ENCODE measurements around the gene PTPRG. TPM values are rescaled to one million over a fixed set of nuclear protein-coding genes. Genes with fewer than 3 reads are reported as not detected.

Gene PTPRG
- total RNA-seq, 1 donor from 2014 or later = 39.6 TPM

GRCh38 chr3:61771976-61772375 is 210.6 kb downstream of the PTPRG start:
- H3K27me3 ChIP-seq (ENCODE audit: insufficient read depth, low read length) = no peaks in the 10 kb centered on the region
- no peaks in the 10 kb centered on the region for H3K36me3 ChIP-seq (ENCODE audit: insufficient read depth, low read length)
- H3K4me2 ChIP-seq (ENCODE audit: low read length) = no peak overlapping the region
- DNase-seq (ENCODE audit: low read depth) = no peak
- no peaks in the 10 kb centered on the region for H3K9me3 Mint-ChIP-seq (ENCODE audit: unreplicated experiment)
- no peak overlapping the region for H2AFZ ChIP-seq (ENCODE audit: low read depth, low read length)
- peaks cover 2% of the 10 kb centered on the region for H3K79me2 ChIP-seq (ENCODE audit: insufficient read depth, low read length)
- peaks cover 3% of the 10 kb centered on the region for H3K4me1 ChIP-seq (ENCODE audit: insufficient read depth, low read length)
- TF ChIP-seq CTCF (IDR thresholded peaks at IDR 0.05; ENCODE audit: insufficient read depth, low read depth, low read length) (no peak), EZH2 (IDR thresholded peaks at IDR 0.05; ENCODE audit: insufficient read depth, low read length) (no peak)
- no peaks in the 10 kb centered on the region for H3K36me3 Mint-ChIP-seq (ENCODE audit: low read depth, unreplicated experiment)
- H3K4me3 ChIP-seq (ENCODE audit: insufficient read depth, low read depth, low read length) = no peak overlapping the region
- H3K27ac ChIP-seq (ENCODE audit: low read depth, low read length) = no peak overlapping the region
- peaks cover 18% of the 10 kb centered on the region for H3K4me1 Mint-ChIP-seq (ENCODE audit: low read depth, unreplicated experiment)
- peaks cover 22% of the 10 kb centered on the region for H4K20me1 ChIP-seq (ENCODE audit: insufficient read depth, low read length)
- FAIRE-seq = no peak
- no peaks in the 10 kb centered on the region for H3K27me3 Mint-ChIP-seq (ENCODE audit: low read depth, unreplicated experiment)
- no peak overlapping the region for H3K4me3 Mint-ChIP-seq (ENCODE audit: unreplicated experiment)
- H3K9ac ChIP-seq (ENCODE audit: low read length) = no peak overlapping the region
- H3K9me3 ChIP-seq (ENCODE audit: insufficient read depth, low read depth, low read length) = no peaks in the 10 kb centered on the region
- H3K27ac Mint-ChIP-seq (ENCODE audit: unreplicated experiment) = no peak overlapping the region

- Histone ChIP-seq H4K20me1 (ENCODE audit: insufficient read depth, low read length) (peaks cover 24% of the 10 kb centered on the region), H3K36me3 (ENCODE audit: insufficient read depth, low read length) (no peaks in the 10 kb centered on the region), H2AFZ (ENCODE audit: low read depth, low read length) (no peak overlapping the region), H3K4me1 (ENCODE audit: insufficient read depth, low read length) (peaks cover 3% of the 10 kb centered on the region), H3K4me3 (ENCODE audit: insufficient read depth, low read depth, low read length) (no peak overlapping the region), H3K9me3 (ENCODE audit: insufficient read depth, low read depth, low read length) (no peaks in the 10 kb centered on the region), H3K9ac (ENCODE audit: low read length) (no peak overlapping the region), H3K27me3 (ENCODE audit: insufficient read depth, low read length) (no peaks in the 10 kb centered on the region), H3K27ac (ENCODE audit: low read depth, low read length) (no peak overlapping the region), H3K4me2 (ENCODE audit: low read length) (peak overlapping the region; percentile 26), H3K79me2 (ENCODE audit: insufficient read depth, low read length) (peaks cover 2% of the 10 kb centered on the region)
- no peak overlapping the region for H3K27ac Mint-ChIP-seq (ENCODE audit: unreplicated experiment)
- no peaks in the 10 kb centered on the region for H3K36me3 Mint-ChIP-seq (ENCODE audit: low read depth, unreplicated experiment)
- FAIRE-seq = no peak
- no peak overlapping the region for H3K4me3 Mint-ChIP-seq (ENCODE audit: unreplicated experiment)
- DNase-seq (ENCODE audit: low read depth) = peak; percentile 43
- peaks cover 18% of the 10 kb centered on the region for H3K4me1 Mint-ChIP-seq (ENCODE audit: low read depth, unreplicated experiment)
- no peak for TF ChIP-seq CTCF (IDR thresholded peaks at IDR 0.05; ENCODE audit: insufficient read depth, low read depth, low read length)
- no peak for TF ChIP-seq EZH2 (IDR thresholded peaks at IDR 0.05; ENCODE audit: insufficient read depth, low read length)
- no peaks in the 10 kb centered on the region for H3K9me3 Mint-ChIP-seq (ENCODE audit: unreplicated experiment)
- H3K27me3 Mint-ChIP-seq (ENCODE audit: low read depth, unreplicated experiment) = no peaks in the 10 kb centered on the region
Observed at GRCh38 chr3:61772456-61772855, 211.1 kb downstream of the PTPRG start.

- Mint-ChIP-seq H3K4me3 (ENCODE audit: unreplicated experiment) (no peak overlapping the region), H3K27ac (ENCODE audit: unreplicated experiment) (no peak overlapping the region), H3K9me3 (ENCODE audit: unreplicated experiment) (no peaks in the 10 kb centered on the region), H3K36me3 (ENCODE audit: low read depth, unreplicated experiment) (no peaks in the 10 kb centered on the region), H3K4me1 (ENCODE audit: low read depth, unreplicated experiment) (peaks cover 9% of the 10 kb centered on the region), H3K27me3 (ENCODE audit: low read depth, unreplicated experiment) (no peaks in the 10 kb centered on the region)
- no peak overlapping the region for H3K27ac ChIP-seq (ENCODE audit: low read depth, low read length)
- TF ChIP-seq CTCF (IDR thresholded peaks at IDR 0.05; ENCODE audit: insufficient read depth, low read depth, low read length) (no peak), EZH2 (IDR thresholded peaks at IDR 0.05; ENCODE audit: insufficient read depth, low read length) (no peak)
- H2AFZ ChIP-seq (ENCODE audit: low read depth, low read length) = no peak overlapping the region
- H3K79me2 ChIP-seq (ENCODE audit: insufficient read depth, low read length) = peaks cover 2% of the 10 kb centered on the region
- FAIRE-seq (no peak), DNase-seq (ENCODE audit: low read depth) (no peak)
- no peak overlapping the region for H3K4me3 ChIP-seq (ENCODE audit: insufficient read depth, low read depth, low read length)
- no peaks in the 10 kb centered on the region for H3K36me3 ChIP-seq (ENCODE audit: insufficient read depth, low read length)
- H4K20me1 ChIP-seq (ENCODE audit: insufficient read depth, low read length) = peaks cover 16% of the 10 kb centered on the region
- no peaks in the 10 kb centered on the region for H3K9me3 ChIP-seq (ENCODE audit: insufficient read depth, low read depth, low read length)
- peaks cover 3% of the 10 kb centered on the region for H3K4me1 ChIP-seq (ENCODE audit: insufficient read depth, low read length)
- H3K9ac ChIP-seq (ENCODE audit: low read length) = no peak overlapping the region
- no peak overlapping the region for H3K4me2 ChIP-seq (ENCODE audit: low read length)
- no peaks in the 10 kb centered on the region for H3K27me3 ChIP-seq (ENCODE audit: insufficient read depth, low read length)
Observed at GRCh38 chr3:61774279-61774890, 213.0 kb downstream of the PTPRG start.
